ENCODE results near the gene IPMK.

DNA sequence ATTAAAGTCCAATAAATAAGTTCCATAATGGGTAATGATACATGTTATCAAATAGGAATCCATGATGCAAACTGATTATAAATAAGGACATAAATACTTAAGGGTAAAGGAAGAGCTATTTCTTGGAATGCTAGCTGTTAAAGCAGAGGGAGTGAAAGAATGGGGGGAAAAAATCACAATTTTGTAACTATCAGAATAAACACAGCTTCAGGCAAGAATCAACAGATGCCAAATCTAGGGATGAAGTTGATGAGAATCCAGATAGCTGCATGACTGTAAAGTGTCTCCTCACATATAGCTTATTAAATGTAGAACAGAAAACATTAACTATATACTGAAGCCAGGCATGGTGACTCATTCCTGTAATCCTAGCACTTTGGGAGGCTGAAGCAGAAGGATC is 4.9 kb downstream of the IPMK start:
- TF ChIP-seq CTCF (IDR thresholded peaks at IDR 0.05) (no peak), POLR2A (IDR thresholded peaks at IDR 0.05) (no peak), EP300 (IDR thresholded peaks at IDR 0.05) (no peak), POLR2AphosphoS5 (IDR thresholded peaks at IDR 0.05) (no peak)
